Endodermal cell (in vitro differentiated cells): Measurements from ENCODE around the gene PDE4A. TPM values are rescaled to one million over a fixed set of nuclear protein-coding genes. Genes with fewer than 3 reads are reported as not detected.
"Not testable (repeated sequence)": the region's sequence is repeated elsewhere in the genome, so short reads cannot be mapped to it uniquely, and the experiment has no call there.

Source experiments
- DNase-seq: peaks from one replicate; pipeline ENCODE4 v3.0.0-alpha.2; 2017
- H3K27ac ChIP-seq: 2 replicates; pipeline ENCODE4 v1.5.1; 2013; ENCODE audit warnings: mild to moderate bottlenecking, low read depth, low read length, moderate library complexity
- H3K27me3 ChIP-seq: 2 replicates; pipeline ENCODE4 v1.6.1; 2013; ENCODE audit warnings: mild to moderate bottlenecking, low read length, moderate library complexity; ENCODE audit not compliant: insufficient read depth, control insufficient read depth, poor library complexity, severe bottlenecking
- H3K36me3 ChIP-seq: 2 replicates; pipeline ENCODE4 v1.7.0; 2013; ENCODE audit warnings: mild to moderate bottlenecking, low read length, moderate library complexity; ENCODE audit not compliant: control insufficient read depth, insufficient read depth
- H3K4me1 ChIP-seq: one replicate; pipeline ENCODE4 v1.7.0; 2013; ENCODE audit warnings: low read length; ENCODE audit not compliant: control insufficient read depth, insufficient read depth
- H3K4me3 ChIP-seq: 2 replicates; pipeline ENCODE4 v1.5.1; 2013; ENCODE audit warnings: mild to moderate bottlenecking, low read length, moderate library complexity
- H3K9ac ChIP-seq: 2 replicates; pipeline ENCODE4 v1.6.1; 2013; ENCODE audit warnings: mild to moderate bottlenecking, low read length, moderate library complexity; ENCODE audit not compliant: poor library complexity, severe bottlenecking; ENCODE audit errors: extremely low read depth
- H3K9me3 ChIP-seq: 2 replicates; pipeline ENCODE4 v1.6.1; 2013; ENCODE audit warnings: mild to moderate bottlenecking, low read length, moderate library complexity; ENCODE audit not compliant: control insufficient read depth
- H3K27ac Mint-ChIP-seq: 2 replicates; pipeline ENCODE4 v1.8.0; 2020; ENCODE audit warnings: mixed read lengths
- H3K27me3 Mint-ChIP-seq: 2 replicates; pipeline ENCODE4 v1.8.0; 2021; ENCODE audit warnings: mild to moderate bottlenecking, mixed read lengths; ENCODE audit not compliant: insufficient read depth
- H3K36me3 Mint-ChIP-seq: 2 replicates; pipeline ENCODE4 v1.8.0; 2020; ENCODE audit warnings: low read depth, mixed read lengths
- H3K4me1 Mint-ChIP-seq: 2 replicates; pipeline ENCODE4 v1.8.0; 2020; ENCODE audit warnings: mixed read lengths
- H3K4me3 Mint-ChIP-seq: 2 replicates; pipeline ENCODE4 v1.8.0; 2020; ENCODE audit warnings: mild to moderate bottlenecking, moderate library complexity, mixed read lengths
- H3K9me3 Mint-ChIP-seq: 2 replicates; pipeline ENCODE4 v1.8.0; 2020; ENCODE audit warnings: mild to moderate bottlenecking, mixed read lengths
- WGBS, 2 experiments: methylation state at CpG; one replicate each; pipeline versions ENCODE4 v1.1.5 to v1.1.7; 2013; ENCODE audit warnings: missing lambda C conversion rate in 2 of 2, mixed read lengths in 1 of 2; ENCODE audit not compliant: insufficient coverage in 1 of 2, insufficient read length in 1 of 2; 5-methylcytosine and 5-hydroxymethylcytosine counted together
- total RNA-seq, 2 donors: library from RNA; stranded (reverse); fragmentation: NEBNext Ultra II Directional in 1 of 2; extraction: Animal tissue kit (Norgen Biotek cat#: 25700) in 1 of 2; gene quantifications; 2 replicates in 1 of 2; 3 replicates in 1 of 2; pipeline ENCODE4 v1.2.1, GENCODE V29; 2021
- TF ChIP-seq, protein P1 (sequence below): fragments of 200-600 bp; sonication (generic); conservative IDR thresholded peaks from 2 replicates; pipeline ENCODE4 v1.5.0; 2021; ENCODE audit warnings: antibody characterized with exemption, mild to moderate bottlenecking

PDE4A gene
- total RNA-seq, 2 donors from 2014 or later, result 1.7 to 2.6 TPM

DNA sequence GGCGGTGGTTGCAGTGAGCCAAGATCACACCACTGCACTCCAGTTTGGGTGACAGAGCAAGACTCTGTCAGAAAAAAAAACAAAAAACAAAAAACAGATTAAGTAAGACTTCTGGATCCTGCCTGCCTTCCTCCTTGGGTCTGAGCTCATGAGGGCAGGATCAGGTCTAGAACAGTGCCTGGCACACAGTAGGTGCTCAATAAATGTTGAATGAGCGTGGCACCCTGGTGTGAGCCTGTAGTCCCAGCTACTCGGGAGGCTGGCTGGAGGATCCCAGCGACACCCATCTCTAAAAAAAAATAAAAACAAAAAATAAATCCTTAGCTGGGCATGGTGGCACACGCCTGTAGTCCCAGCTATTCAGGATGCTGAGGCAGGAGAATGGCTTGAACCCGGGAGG is 14.1 kb upstream of the PDE4A start:
- 82 to 85% methylated on average over 5 to 6 of the region's 6 CpGs for WGBS, 2 experiments
- Histone ChIP-seq H3K27ac (no peak overlapping the region), H3K4me1 (peaks cover 4% of the 10 kb centered on the region), H3K9me3 (no peaks in the 10 kb centered on the region), H3K27me3 (peaks cover 50% of the 10 kb centered on the region), H3K36me3 (peaks cover 3% of the 10 kb centered on the region), H3K9ac (no peak overlapping the region), H3K4me3 (no peak overlapping the region)
- H3K36me3 Mint-ChIP-seq, result peaks cover 2% of the 10 kb centered on the region
- no peak for DNase-seq
- H3K27me3 Mint-ChIP-seq, result peaks cover 61% of the 10 kb centered on the region
- TF ChIP-seq, protein P1, sequence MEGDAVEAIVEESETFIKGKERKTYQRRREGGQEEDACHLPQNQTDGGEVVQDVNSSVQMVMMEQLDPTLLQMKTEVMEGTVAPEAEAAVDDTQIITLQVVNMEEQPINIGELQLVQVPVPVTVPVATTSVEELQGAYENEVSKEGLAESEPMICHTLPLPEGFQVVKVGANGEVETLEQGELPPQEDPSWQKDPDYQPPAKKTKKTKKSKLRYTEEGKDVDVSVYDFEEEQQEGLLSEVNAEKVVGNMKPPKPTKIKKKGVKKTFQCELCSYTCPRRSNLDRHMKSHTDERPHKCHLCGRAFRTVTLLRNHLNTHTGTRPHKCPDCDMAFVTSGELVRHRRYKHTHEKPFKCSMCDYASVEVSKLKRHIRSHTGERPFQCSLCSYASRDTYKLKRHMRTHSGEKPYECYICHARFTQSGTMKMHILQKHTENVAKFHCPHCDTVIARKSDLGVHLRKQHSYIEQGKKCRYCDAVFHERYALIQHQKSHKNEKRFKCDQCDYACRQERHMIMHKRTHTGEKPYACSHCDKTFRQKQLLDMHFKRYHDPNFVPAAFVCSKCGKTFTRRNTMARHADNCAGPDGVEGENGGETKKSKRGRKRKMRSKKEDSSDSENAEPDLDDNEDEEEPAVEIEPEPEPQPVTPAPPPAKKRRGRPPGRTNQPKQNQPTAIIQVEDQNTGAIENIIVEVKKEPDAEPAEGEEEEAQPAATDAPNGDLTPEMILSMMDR, result no peak
- no peaks in the 10 kb centered on the region for H3K9me3 Mint-ChIP-seq
- peaks cover 14% of the 10 kb centered on the region for H3K4me1 Mint-ChIP-seq
- H3K4me3 Mint-ChIP-seq, result no peak overlapping the region
- no peak overlapping the region for H3K27ac Mint-ChIP-seq

GRCh38 chr19:10407096-10407495 is 13.2 kb upstream of the PDE4A start:
- DNase-seq, result no peak
- Histone ChIP-seq H3K27me3 (peaks cover 51% of the 10 kb centered on the region), H3K4me3 (no peak overlapping the region), H3K36me3 (no peaks in the 10 kb centered on the region), H3K9ac (no peak overlapping the region), H3K4me1 (no peaks in the 10 kb centered on the region), H3K27ac (no peak overlapping the region), H3K9me3 (no peaks in the 10 kb centered on the region)
- no peaks in the 10 kb centered on the region for H3K9me3 Mint-ChIP-seq
- peaks cover 7% of the 10 kb centered on the region for H3K4me1 Mint-ChIP-seq
- H3K27ac Mint-ChIP-seq, result no peak overlapping the region
- H3K36me3 Mint-ChIP-seq, result peaks cover 2% of the 10 kb centered on the region
- TF ChIP-seq, protein P1, result no peak
- H3K27me3 Mint-ChIP-seq, result peaks cover 67% of the 10 kb centered on the region
- no peak overlapping the region for H3K4me3 Mint-ChIP-seq

GRCh38 chr19:10408511-10409283 is 11.6 kb upstream of the PDE4A start:
- Mint-ChIP-seq H3K27ac (no peak overlapping the region), H3K27me3 (peaks cover 76% of the 10 kb centered on the region), H3K4me3 (no peak overlapping the region), H3K36me3 (no peaks in the 10 kb centered on the region), H3K4me1 (no peaks in the 10 kb centered on the region), H3K9me3 (no peaks in the 10 kb centered on the region)
- peaks cover 51% of the 10 kb centered on the region for H3K27me3 ChIP-seq
- TF ChIP-seq, protein P1, result no peak
- no peaks in the 10 kb centered on the region for H3K4me1 ChIP-seq
- H3K36me3 ChIP-seq, result no peaks in the 10 kb centered on the region
- no peak overlapping the region for H3K9ac ChIP-seq
- H3K27ac ChIP-seq, result no peak overlapping the region
- no peak for DNase-seq
- WGBS, 2 experiments, result 86 to 87% methylated on average over 12 to 18 of the region's 18 CpGs
- H3K4me3 ChIP-seq, result no peak overlapping the region
- H3K9me3 ChIP-seq, result no peaks in the 10 kb centered on the region

DNA sequence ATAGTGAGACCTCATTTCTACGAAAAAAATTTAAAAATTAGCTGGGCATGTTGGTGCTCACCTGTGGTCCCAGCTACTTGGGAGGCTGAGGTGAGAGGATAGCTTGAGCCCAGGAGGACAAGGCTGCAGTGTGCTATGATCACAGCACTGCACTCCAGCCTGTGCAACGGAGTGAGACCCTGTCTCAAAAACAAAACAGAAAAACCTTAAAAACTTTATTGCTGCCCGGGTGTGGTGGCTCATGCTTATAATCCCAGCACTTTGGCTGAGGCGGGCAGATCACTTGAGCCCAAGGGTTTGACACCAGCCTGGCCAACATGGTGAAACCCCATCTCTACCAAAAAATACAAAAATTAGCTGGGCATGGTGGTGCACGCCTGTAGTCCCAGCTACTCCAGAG is 9.1 kb upstream of the PDE4A start:
- peaks cover 77% of the 10 kb centered on the region for H3K27me3 Mint-ChIP-seq
- not testable (repeated sequence) for H3K36me3 Mint-ChIP-seq, H3K9me3 Mint-ChIP-seq, H3K4me3 Mint-ChIP-seq, H3K4me1 Mint-ChIP-seq, DNase-seq, H3K27ac ChIP-seq, H3K4me3 ChIP-seq, H3K36me3 ChIP-seq, H3K9me3 ChIP-seq, H3K9ac ChIP-seq, H3K27ac Mint-ChIP-seq, H3K4me1 ChIP-seq
- peaks cover 48% of the 10 kb centered on the region for H3K27me3 ChIP-seq
- 86 to 89% methylated on average over 5 of the region's 5 CpGs for WGBS, 2 experiments
